ENCODE measurements around the gene RNF112.

GRCh38 chr17:19410875-19411620 lies at the start of gene RNF112:
- TF ChIP-seq POLR2A (IDR thresholded peaks at IDR 0.05; ENCODE audit: low read depth, low read length) = no peak
- no peak for TF ChIP-seq POLR2AphosphoS5 (IDR thresholded peaks at IDR 0.05; ENCODE audit: low read depth, low read length)

All from GM12892 (cell line).